CD8-positive, alpha-beta memory T cell (primary cell): ENCODE measurements around the gene RBL1. TPM values are rescaled to one million over a fixed set of nuclear protein-coding genes. Genes with fewer than 3 reads are reported as not detected.
"Not testable (repeated sequence)": the region's sequence is repeated elsewhere in the genome, so short reads cannot be mapped to it uniquely, and the experiment has no call there.

Source experiments
- CTCF ChIA-PET: fragments of 350-600 bp; sonication (Branson Sonifier 250); formaldehyde crosslinking; loops from one replicate; lab custom pipeline; 2021; ENCODE audit warnings: antibody characterized with exemption; lab: Charles Lee
- POLR2A ChIA-PET: fragments of 350-600 bp; sonication (Branson Sonifier 250); formaldehyde crosslinking; loops from one replicate; lab custom pipeline; 2021; ENCODE audit warnings: antibody characterized with exemption; lab: Charles Lee
- DNase-seq, 5 donors: peaks; one replicate each; pipeline versions ENCODE4 v3.0.0 to v3.0.0-alpha.2; 2020 to 2022; ENCODE audit warnings: mixed read lengths in 1 of 5
- H3K27ac ChIP-seq: one replicate; pipeline ENCODE4 v1.7.0; 2013; ENCODE audit warnings: low read depth, mild to moderate bottlenecking, low read length, moderate library complexity
- H3K27me3 ChIP-seq: 2 replicates; pipeline ENCODE4 v1.7.0; 2013; ENCODE audit warnings: low read length, mild to moderate bottlenecking; ENCODE audit not compliant: insufficient read depth, poor library complexity, severe bottlenecking
- H3K36me3 ChIP-seq: 2 replicates; pipeline ENCODE4 v1.7.0; 2013; ENCODE audit warnings: mild to moderate bottlenecking, low read length, moderate library complexity; ENCODE audit not compliant: insufficient read depth
- H3K4me1 ChIP-seq: 2 replicates; pipeline ENCODE4 v1.7.0; 2013; ENCODE audit warnings: mild to moderate bottlenecking, low read length, moderate library complexity; ENCODE audit not compliant: insufficient read depth
- H3K4me3 ChIP-seq: 2 replicates; pipeline ENCODE4 v1.7.0; 2013; ENCODE audit warnings: mild to moderate bottlenecking, low read length
- H3K9me3 ChIP-seq: 2 replicates; pipeline ENCODE4 v1.7.0; 2013; ENCODE audit warnings: mild to moderate bottlenecking, low read length
- H3K27ac Mint-ChIP-seq, 8 donors: one replicate each; pipeline ENCODE4 v1.8.0; 2020 to 2021; ENCODE audit warnings: mixed read lengths in 8 of 8, mild to moderate bottlenecking in 6 of 8, inconsistent platforms in 3 of 8, moderate library complexity in 3 of 8
- H3K27me3 Mint-ChIP-seq, 2 donors: one replicate each; pipeline ENCODE4 v1.8.0; 2020 to 2021; ENCODE audit warnings: mixed read lengths in 2 of 2, mild to moderate bottlenecking in 1 of 2, moderate library complexity in 1 of 2
- H3K36me3 Mint-ChIP-seq, 3 donors: one replicate each; pipeline ENCODE4 v1.8.0; 2020 to 2021; ENCODE audit warnings: mixed read lengths in 3 of 3, inconsistent platforms in 1 of 3, mild to moderate bottlenecking in 1 of 3
- H3K4me1 Mint-ChIP-seq, 3 donors: one replicate each; pipeline ENCODE4 v1.8.0; 2020 to 2021; ENCODE audit warnings: mixed read lengths in 3 of 3, inconsistent platforms in 1 of 3, mild to moderate bottlenecking in 1 of 3
- H3K4me3 Mint-ChIP-seq, 7 donors: one replicate each; pipeline ENCODE4 v1.8.0; 2020 to 2021; ENCODE audit warnings: mixed read lengths in 7 of 7, mild to moderate bottlenecking in 6 of 7, moderate library complexity in 4 of 7, inconsistent platforms in 2 of 7
- H3K9me3 Mint-ChIP-seq, 5 donors: one replicate each; pipeline ENCODE4 v1.8.0; 2020 to 2022; ENCODE audit warnings: mixed read lengths in 5 of 5, mild to moderate bottlenecking in 3 of 5, moderate library complexity in 2 of 5, inconsistent platforms in 1 of 5
- polyA plus RNA-seq: library from polyadenylated mRNA; unstranded; fragments of 300-500 nt; fragmentation: Illumina TruSeq; gene quantifications from one replicate; pipeline ENCODE4 v1.2.3, GENCODE V29; 2021
- total RNA-seq, 2 experiments: library from RNA; stranded (reverse); gene quantifications; one replicate each; pipeline ENCODE4 v1.2.3, GENCODE V29; 2021

Gene RBL1
- total and polyA plus RNA-seq, 3 experiments from 2014 or later = 13.7 to 45.0 (median 44.0) TPM

DNA sequence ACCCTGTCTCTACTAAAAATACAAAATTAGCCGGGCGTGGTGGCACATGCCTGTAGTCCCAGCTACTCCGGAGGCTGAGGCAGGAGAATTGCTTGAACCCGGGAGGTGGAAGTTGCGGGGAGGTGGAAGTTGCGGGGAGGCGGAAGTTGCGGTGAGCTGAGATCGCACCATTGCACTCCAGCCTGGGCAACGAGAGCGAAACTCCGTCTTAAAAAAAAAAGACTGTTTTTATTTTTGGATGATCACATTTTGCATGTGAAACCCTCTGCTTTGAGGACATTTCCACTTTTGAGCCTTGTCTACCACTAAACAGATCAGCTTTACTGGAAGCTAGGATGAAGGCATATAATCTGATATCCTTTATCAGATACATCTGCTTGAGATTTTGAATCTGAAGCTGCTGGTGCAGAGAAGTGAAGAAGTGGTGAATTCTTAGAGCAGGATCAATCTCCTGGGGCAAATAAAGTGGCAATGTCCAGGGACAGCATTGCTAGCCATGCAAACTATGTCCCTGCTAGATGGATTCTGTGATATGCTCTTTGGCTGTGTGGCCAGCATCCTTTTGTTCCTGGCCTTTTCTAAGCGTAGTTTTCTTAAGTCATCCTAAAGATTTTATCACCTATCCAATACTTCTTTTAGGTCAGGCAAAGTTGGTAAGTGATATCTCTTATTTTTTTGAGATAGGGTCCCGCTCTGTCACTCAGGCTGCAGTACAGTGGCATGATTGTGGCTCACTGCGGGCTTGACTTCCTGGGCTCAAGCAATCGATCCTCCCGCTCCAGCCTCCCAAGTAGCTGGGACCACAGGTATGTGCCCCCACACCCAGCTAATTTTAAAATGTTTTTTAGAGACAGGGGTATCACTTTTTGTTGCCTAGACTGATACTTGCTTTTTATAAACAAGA, 23.3 kb downstream of the RBL1 start:
- Mint-ChIP-seq H3K4me3 (no peak overlapping the region), H3K27me3 (no peaks in the 10 kb centered on the region), H3K27ac (peak overlapping the region in 5 of 8 donors; percentile 3 to 87 (median 32)), H3K36me3 (peaks cover 9 to 27% (median 11%) of the 10 kb centered on the region in 3 donors), H3K4me1 (peaks cover 23 to 41% (median 25%) of the 10 kb centered on the region in 3 donors), H3K9me3 (peaks cover 0 to 3% (median 0%) of the 10 kb centered on the region in 5 donors)
- Histone ChIP-seq H3K4me1 (peaks cover 29% of the 10 kb centered on the region), H3K9me3 (no peaks in the 10 kb centered on the region), H3K36me3 (no peaks in the 10 kb centered on the region), H3K4me3 (no peak overlapping the region), H3K27me3 (no peaks in the 10 kb centered on the region), H3K27ac (no peak overlapping the region)
- POLR2A ChIA-PET = no interaction called here
- CTCF ChIA-PET = interaction anchor here (1.6 kb wide), 1 partner anchor 9 kb away, joined by 4 read pairs; no protein-coding TSS in a partner anchor
- no peak for DNase-seq

GRCh38 chr20:37071481-37071911, 24.3 kb downstream of the RBL1 start:
- H3K27me3 Mint-ChIP-seq = no peaks in the 10 kb centered on the region
- H3K36me3 Mint-ChIP-seq = peaks cover 9 to 31% (median 11%) of the 10 kb centered on the region in 3 donors
- ChIA-PET CTCF (interaction anchor here (1.1 to 1.7 kb wide), 4 partner anchors 8 to 64 kb away, joined by 3 to 6 read pairs (median 4); no protein-coding TSS in a partner anchor), POLR2A (no interaction called here)
- DNase-seq = peak in 4 of 5 donors; percentile 2 to 55 (median 12)
- no peak overlapping the region for H3K4me3 ChIP-seq
- no peaks in the 10 kb centered on the region for H3K27me3 ChIP-seq
- H3K36me3 ChIP-seq = peaks cover 8% of the 10 kb centered on the region
- no peaks in the 10 kb centered on the region for H3K9me3 ChIP-seq
- H3K9me3 Mint-ChIP-seq = peaks cover 0 to 3% (median 0%) of the 10 kb centered on the region in 5 donors
- H3K27ac ChIP-seq = no peak overlapping the region
- H3K4me3 Mint-ChIP-seq = peak overlapping the region in 6 of 7 donors; percentile 9 to 72 (median 44)
- H3K27ac Mint-ChIP-seq = peak overlapping the region; percentile 81 to 96 (median 87)
- H3K4me1 Mint-ChIP-seq = peaks cover 19 to 34% (median 20%) of the 10 kb centered on the region in 3 donors
- H3K4me1 ChIP-seq = peaks cover 29% of the 10 kb centered on the region

DNA sequence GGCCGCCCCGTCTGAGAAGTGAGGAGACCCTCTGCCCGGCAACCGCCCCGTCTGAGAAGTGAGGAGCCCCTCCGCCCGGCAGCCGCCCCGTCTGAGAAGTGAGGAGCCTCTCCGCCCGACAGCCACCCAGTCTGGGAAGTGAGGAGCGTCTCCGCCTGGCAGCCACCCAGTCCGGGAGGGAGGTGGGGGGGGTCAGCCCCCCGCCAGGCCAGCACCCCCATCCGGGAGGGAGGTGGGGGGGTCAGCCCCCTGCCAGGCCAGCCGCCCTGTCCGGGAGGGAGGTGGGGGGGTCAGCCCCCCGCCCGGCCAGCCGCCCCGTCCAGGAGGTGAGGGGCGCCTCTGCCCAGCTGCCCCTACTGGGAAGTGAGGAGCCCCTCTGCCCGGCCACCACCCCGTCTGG, 26.2 kb downstream of the RBL1 start:
- peaks cover 13 to 27% (median 20%) of the 10 kb centered on the region in 3 donors for H3K4me1 Mint-ChIP-seq
- H3K27ac ChIP-seq, H3K27ac Mint-ChIP-seq, DNase-seq, H3K4me3 ChIP-seq, POLR2A ChIA-PET, H3K27me3 ChIP-seq, H3K9me3 ChIP-seq, CTCF ChIA-PET, H3K4me3 Mint-ChIP-seq, H3K27me3 Mint-ChIP-seq, H3K9me3 Mint-ChIP-seq: not testable (repeated sequence)
- Histone ChIP-seq H3K36me3 (peaks cover 21% of the 10 kb centered on the region), H3K4me1 (peaks cover 29% of the 10 kb centered on the region)
- H3K36me3 Mint-ChIP-seq = peaks cover 4 to 39% (median 4%) of the 10 kb centered on the region in 3 donors

DNA sequence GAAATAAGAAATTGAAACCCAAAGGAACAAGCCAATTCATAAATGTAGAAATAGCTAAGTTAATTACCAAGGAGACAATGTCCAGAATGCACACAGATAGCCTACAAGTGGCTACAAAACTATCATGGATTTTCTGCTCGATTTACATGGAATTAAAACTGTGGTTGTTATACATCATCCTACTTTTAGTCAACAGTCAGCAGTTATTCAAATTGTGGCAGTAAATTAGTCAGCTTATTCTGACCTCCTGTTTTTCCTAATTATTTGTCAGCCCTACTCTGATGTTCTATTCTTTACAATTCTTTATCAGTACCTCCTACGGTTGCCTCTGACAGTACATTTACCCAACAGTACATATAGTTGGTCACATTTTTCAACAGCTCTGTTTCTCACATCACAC, 29.6 kb downstream of the RBL1 start:
- no peaks in the 10 kb centered on the region for H3K9me3 Mint-ChIP-seq
- H3K27ac Mint-ChIP-seq = peak overlapping the region in 1 of 8 donors; percentile 20
- DNase-seq = no peak
- ChIA-PET CTCF (interaction anchor here (1.3 kb wide), 1 partner anchor 15 kb away, joined by 4 read pairs; no protein-coding TSS in a partner anchor), POLR2A (interaction anchor here (0.7 kb wide), 1 partner anchor 30 kb away, joined by 7 read pairs; the partner anchor contains the start of gene RBL1)
- H3K4me3 Mint-ChIP-seq = no peak overlapping the region
- H3K36me3 Mint-ChIP-seq = peaks cover 0 to 46% (median 9%) of the 10 kb centered on the region in 3 donors
- Histone ChIP-seq H3K4me1 (peaks cover 3% of the 10 kb centered on the region), H3K9me3 (no peaks in the 10 kb centered on the region), H3K27me3 (no peaks in the 10 kb centered on the region), H3K36me3 (peaks cover 21% of the 10 kb centered on the region), H3K4me3 (no peak overlapping the region), H3K27ac (no peak overlapping the region)
- no peaks in the 10 kb centered on the region for H3K27me3 Mint-ChIP-seq
- H3K4me1 Mint-ChIP-seq = peaks cover 3 to 4% (median 4%) of the 10 kb centered on the region in 3 donors

DNA sequence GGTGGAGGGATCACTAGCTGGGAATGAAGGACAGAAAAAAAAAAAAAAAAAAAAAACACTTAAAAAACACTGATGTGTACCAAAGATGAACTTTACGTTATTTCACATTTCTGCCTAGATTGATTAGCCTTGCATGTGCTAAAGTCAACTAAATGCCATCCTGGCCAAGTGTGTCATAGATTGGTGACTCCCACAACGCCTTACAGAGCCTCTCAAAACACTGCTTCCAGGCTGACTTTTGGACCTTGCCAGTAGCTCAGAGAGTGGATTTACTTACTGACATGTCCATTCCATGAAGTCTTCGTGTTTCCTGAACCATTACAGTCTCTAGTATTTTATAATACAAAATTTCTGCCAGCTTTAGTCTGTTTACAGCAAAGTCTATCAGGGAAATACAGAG, 40.5 kb downstream of the RBL1 start:
- Histone ChIP-seq H3K27ac (no peak overlapping the region), H3K27me3 (no peaks in the 10 kb centered on the region), H3K36me3 (peaks cover 26% of the 10 kb centered on the region), H3K4me3 (no peak overlapping the region), H3K9me3 (no peaks in the 10 kb centered on the region), H3K4me1 (no peaks in the 10 kb centered on the region)
- H3K9me3 Mint-ChIP-seq = no peaks in the 10 kb centered on the region
- no peak overlapping the region for H3K4me3 Mint-ChIP-seq
- DNase-seq = no peak
- H3K27me3 Mint-ChIP-seq = no peaks in the 10 kb centered on the region
- H3K36me3 Mint-ChIP-seq = peaks cover 8 to 78% (median 34%) of the 10 kb centered on the region in 3 donors
- H3K27ac Mint-ChIP-seq = peak overlapping the region in 1 of 8 donors; percentile 90
- POLR2A ChIA-PET = no interaction called here
- CTCF ChIA-PET = no interaction called here
- peaks cover 0 to 12% (median 0%) of the 10 kb centered on the region in 3 donors for H3K4me1 Mint-ChIP-seq

DNA sequence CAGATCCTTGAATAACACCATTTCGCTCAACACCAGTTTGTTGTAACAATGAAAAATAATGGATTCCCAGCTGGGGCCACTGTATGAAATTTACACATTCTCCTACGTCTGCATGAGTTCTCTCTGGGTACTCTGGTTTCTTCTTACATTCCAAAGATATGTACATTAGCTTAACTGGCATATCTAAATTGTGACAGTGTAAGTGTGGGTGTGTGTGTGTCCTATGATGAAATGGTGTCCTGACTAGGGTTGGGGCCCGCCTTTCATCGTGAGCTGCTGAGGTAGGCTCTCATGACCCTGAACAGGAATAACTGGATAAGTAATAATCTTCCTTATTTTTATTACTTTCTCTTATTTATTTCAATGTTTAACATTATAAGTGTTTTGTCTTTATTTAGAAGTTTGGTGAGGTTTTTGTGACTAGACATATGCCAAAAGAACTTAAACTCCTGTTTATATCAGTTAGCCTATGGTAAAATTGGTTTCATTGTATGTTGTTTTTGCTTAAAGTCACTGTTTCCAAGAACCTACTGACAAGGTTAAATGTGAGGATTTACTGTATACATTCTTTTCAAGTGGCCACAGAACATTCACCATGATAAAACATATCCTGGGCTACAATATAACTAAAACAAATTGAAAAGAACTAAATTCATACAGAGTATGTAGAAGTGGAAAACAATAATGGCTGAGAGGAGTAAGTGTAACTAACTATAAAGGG, 42.4 kb downstream of the RBL1 start:
- Histone ChIP-seq H3K4me1 (no peaks in the 10 kb centered on the region), H3K36me3 (peaks cover 26% of the 10 kb centered on the region), H3K27me3 (no peaks in the 10 kb centered on the region), H3K4me3 (no peak overlapping the region), H3K9me3 (no peaks in the 10 kb centered on the region), H3K27ac (no peak overlapping the region)
- no peak for DNase-seq
- ChIA-PET CTCF (no interaction called here), POLR2A (no interaction called here)
- Mint-ChIP-seq H3K27ac (peak overlapping the region in 6 of 8 donors; percentile 6 to 85 (median 37)), H3K27me3 (no peaks in the 10 kb centered on the region), H3K4me1 (peaks cover 0 to 12% (median under 1%) of the 10 kb centered on the region in 3 donors), H3K4me3 (no peak overlapping the region), H3K9me3 (no peaks in the 10 kb centered on the region), H3K36me3 (peaks cover 11 to 73% (median 27%) of the 10 kb centered on the region in 3 donors)

GRCh38 chr20:37042986-37043972, 52.5 kb downstream of the RBL1 start:
- H3K36me3 ChIP-seq = peaks cover 11% of the 10 kb centered on the region
- DNase-seq = peak in 4 of 5 donors; percentile 3 to 57 (median 46)
- H3K9me3 Mint-ChIP-seq = no peaks in the 10 kb centered on the region

More at GRCh38 chr20:37042986-37043972, 52.5 kb downstream of the RBL1 start:
- H3K4me3 ChIP-seq = peak overlapping the region; percentile 41
- H3K27me3 ChIP-seq = no peaks in the 10 kb centered on the region
- Mint-ChIP-seq H3K4me1 (peaks cover 24 to 39% (median 37%) of the 10 kb centered on the region in 3 donors), H3K4me3 (peak overlapping the region; percentile 86 to 95 (median 88)), H3K27me3 (no peaks in the 10 kb centered on the region), H3K27ac (peak overlapping the region; percentile 75 to 99 (median 94)), H3K36me3 (peaks cover 15 to 49% (median 20%) of the 10 kb centered on the region in 3 donors)
- CTCF ChIA-PET = interaction anchor here (0.6 to 2.5 kb wide), 10 partner anchors 28 to 153 kb away, joined by 3 to 10 read pairs (median 3); partner anchors contain the start of gene RBL1
- POLR2A ChIA-PET = interaction anchor here (0.6 to 1.9 kb wide), 9 partner anchors 28 to 1429 kb away, joined by 3 to 9 read pairs (median 4); partner anchors contain the start of genes MROH8, RBL1 and RPN2
- peak overlapping the region; percentile 57 for H3K27ac ChIP-seq
- no peaks in the 10 kb centered on the region for H3K9me3 ChIP-seq
- peaks cover 20% of the 10 kb centered on the region for H3K4me1 ChIP-seq
